HG03442 (cell line): ENCODE measurements around the gene SSX2.
"Not testable (repeated sequence)": the region's sequence is repeated elsewhere in the genome, so short reads cannot be mapped to it uniquely, and the experiment has no call there.

ENCODE experiments used
- ATAC-seq: cut with Tn5 transposase; IDR thresholded peaks from one replicate; pipeline ENCODE4 v1.9.1; 2021; ENCODE audit warnings: mild to moderate bottlenecking, moderate library complexity; ENCODE audit not compliant: unreplicated experiment

SSX2 gene

GRCh38 chrX:52707078-52707477 lies at the start of gene SSX2:
SSX2 (minus strand) TSS chrX:52707178; CDS start chrX:52705749, 1,429 bp downstream.
- ATAC-seq: not testable (repeated sequence)

GRCh38 chrX:52750952-52751351 lies 44.0 kb upstream of the SSX2 start, which contains the start of gene SSX2B:
SSX2B (plus strand) TSS chrX:52751252; CDS start chrX:52752681, 1,429 bp downstream.
- not testable (repeated sequence) for ATAC-seq

GRCh38 chrX:52692034-52692433 lies 14.9 kb downstream of the SSX2 start:
- not testable (repeated sequence) for ATAC-seq

GRCh38 chrX:52662218-52662617 lies 44.8 kb downstream of the SSX2 start:
- not testable (repeated sequence) for ATAC-seq

- ATAC-seq: not testable (repeated sequence)
These were observed 51.5 kb downstream of the SSX2 start for GRCh38 chrX:52655475-52655874.

- ATAC-seq: not testable (repeated sequence)
These were observed 52.2 kb downstream of the SSX2 start, which contains the start of gene SSX7 for GRCh38 chrX:52654800-52655199. SSX7 (minus strand) TSS chrX:52654900; CDS start chrX:52653472, 1,428 bp downstream.

GRCh38 chrX:52650676-52651075 lies 56.3 kb downstream of the SSX2 start:
- ATAC-seq: not testable (repeated sequence)

GRCh38 chrX:52648956-52649355 lies 58.0 kb downstream of the SSX2 start:
- not testable (repeated sequence) for ATAC-seq
